Skeletal muscle satellite cell (primary cell): ENCODE data around the gene GALC.

Experiments
- H3K27me3 ChIP-seq: 2 replicates; pipeline ENCODE4 v1.7.0; 2013; ENCODE audit warnings: low read length; ENCODE audit not compliant: control insufficient read depth, insufficient read depth
- H3K36me3 ChIP-seq: 2 replicates; pipeline ENCODE4 v1.7.0; 2013; ENCODE audit warnings: mild to moderate bottlenecking, control low read depth, low read length; ENCODE audit not compliant: insufficient read depth
- H3K4me1 ChIP-seq: 2 replicates; pipeline ENCODE4 v1.7.0; 2013; ENCODE audit warnings: low read length; ENCODE audit not compliant: control insufficient read depth, insufficient read depth
- H3K4me2 ChIP-seq: 2 replicates; pipeline ENCODE4 v1.7.0; 2013; ENCODE audit warnings: mild to moderate bottlenecking, low read length
- H3K4me3 ChIP-seq: 2 replicates; pipeline ENCODE4 v1.7.0; 2013; ENCODE audit warnings: low read length
- H3K9ac ChIP-seq: 2 replicates; pipeline ENCODE4 v1.7.0; 2013; ENCODE audit warnings: mild to moderate bottlenecking, low read depth, low read length, moderate library complexity
- H3K9me3 ChIP-seq: replicated peaks from 2 replicates; pipeline ENCODE4 v1.7.0; 2013; ENCODE audit warnings: mild to moderate bottlenecking, control low read depth, low read length

The GALC gene

GRCh38 chr14:87940894-87941293 is 52.1 kb downstream of the GALC start:
- Histone ChIP-seq H3K36me3 (no peaks in the 10 kb centered on the region), H3K4me3 (no peak overlapping the region), H3K27me3 (no peaks in the 10 kb centered on the region)

GRCh38 chr14:87940382-87940781 is 52.6 kb downstream of the GALC start:
- no peaks in the 10 kb centered on the region for H3K4me1 ChIP-seq
- no peaks in the 10 kb centered on the region for H3K36me3 ChIP-seq
- H3K4me3 ChIP-seq, result no peak overlapping the region
- H3K9ac ChIP-seq, result no peak overlapping the region
- H3K9me3 ChIP-seq, result no peaks in the 10 kb centered on the region
- H3K27me3 ChIP-seq, result no peaks in the 10 kb centered on the region
- no peak overlapping the region for H3K4me2 ChIP-seq

More at GRCh38 chr14:87940894-87941293, 52.1 kb downstream of the GALC start:
- H3K4me1 ChIP-seq, result no peaks in the 10 kb centered on the region
- no peak overlapping the region for H3K9ac ChIP-seq
- H3K9me3 ChIP-seq, result no peaks in the 10 kb centered on the region
- no peak overlapping the region for H3K4me2 ChIP-seq

DNA sequence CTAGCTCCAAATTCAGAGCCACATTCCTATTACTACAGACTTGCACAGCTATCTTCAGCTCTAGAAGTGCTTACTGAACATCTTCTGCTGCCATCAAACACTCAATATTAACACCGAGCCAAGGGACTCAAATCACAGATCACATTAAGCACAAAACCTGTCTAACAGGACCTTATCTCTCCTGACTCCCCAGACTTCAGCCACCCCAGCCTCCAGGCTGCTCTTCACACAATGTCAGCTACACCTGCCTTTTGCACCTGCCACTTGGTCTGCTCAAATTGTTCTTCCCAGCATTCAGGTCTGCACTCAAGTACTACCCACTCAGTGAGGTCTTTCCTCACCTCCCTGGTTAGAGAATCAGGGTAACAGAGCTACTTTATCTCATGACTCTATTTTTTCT is 57.1 kb downstream of the GALC start:
- Histone ChIP-seq H3K36me3 (no peaks in the 10 kb centered on the region), H3K9ac (no peak overlapping the region), H3K4me1 (no peaks in the 10 kb centered on the region), H3K9me3 (no peaks in the 10 kb centered on the region), H3K4me3 (no peak overlapping the region), H3K27me3 (no peaks in the 10 kb centered on the region), H3K4me2 (no peak overlapping the region)

DNA sequence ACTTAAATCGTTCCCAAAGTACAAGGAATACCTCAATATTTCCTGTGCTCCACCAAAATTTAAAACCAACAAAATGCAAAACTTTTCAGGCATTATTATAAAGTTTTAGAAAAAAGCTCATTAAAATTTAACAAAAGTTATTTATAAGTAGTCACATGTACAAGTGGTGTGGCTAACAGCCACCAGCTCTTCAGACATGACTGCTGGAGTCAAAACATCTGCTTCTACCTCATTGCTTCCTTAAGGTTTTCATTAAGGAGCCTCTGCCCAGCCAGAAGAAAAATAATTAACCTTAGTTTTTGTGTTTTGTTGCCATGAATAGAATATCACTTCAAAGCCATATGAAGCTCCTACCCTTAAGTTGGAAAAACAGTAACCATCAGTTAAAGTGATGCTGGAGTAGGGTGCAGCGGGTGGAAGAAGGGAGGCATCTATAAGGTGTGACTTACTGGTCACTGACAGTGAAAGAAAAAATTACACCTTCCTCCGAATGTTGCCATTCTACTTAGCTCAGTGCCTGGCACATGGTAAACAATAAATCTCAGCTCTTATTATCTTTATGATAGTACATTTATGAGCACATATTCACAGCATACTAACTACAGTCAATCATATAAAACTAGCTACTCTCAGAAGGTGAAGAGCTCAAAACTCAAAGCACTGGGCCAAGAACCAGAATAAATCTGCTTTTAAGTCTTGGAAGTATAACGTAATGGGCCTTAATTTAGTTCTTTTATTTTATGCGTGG is 57.7 kb downstream of the GALC start:
- H3K36me3 ChIP-seq, result no peaks in the 10 kb centered on the region
- no peaks in the 10 kb centered on the region for H3K4me1 ChIP-seq
- no peaks in the 10 kb centered on the region for H3K9me3 ChIP-seq
- no peaks in the 10 kb centered on the region for H3K27me3 ChIP-seq
- no peak overlapping the region for H3K4me3 ChIP-seq
- no peak overlapping the region for H3K4me2 ChIP-seq
- no peak overlapping the region for H3K9ac ChIP-seq

DNA sequence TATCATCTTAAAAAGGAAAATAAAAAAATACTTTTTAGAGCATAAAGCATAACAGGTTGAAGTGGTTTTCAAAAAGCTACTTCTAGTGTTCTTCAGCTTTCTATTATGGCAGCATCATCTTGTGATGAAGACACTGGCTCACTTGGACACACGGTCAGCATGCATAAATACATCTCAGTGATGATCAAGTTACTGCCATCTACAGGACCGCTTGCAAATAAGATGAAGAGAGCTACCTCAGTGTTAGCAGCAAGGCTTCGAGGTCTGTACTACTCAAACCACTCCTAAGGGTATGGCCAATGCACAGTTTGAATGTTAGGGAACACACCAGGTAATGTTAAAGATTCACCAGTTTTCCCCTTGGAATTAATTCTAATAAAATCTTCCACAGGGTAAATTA is 58.8 kb downstream of the GALC start:
- Histone ChIP-seq H3K27me3 (no peaks in the 10 kb centered on the region), H3K36me3 (no peaks in the 10 kb centered on the region), H3K9me3 (no peaks in the 10 kb centered on the region), H3K4me1 (no peaks in the 10 kb centered on the region), H3K4me3 (no peak overlapping the region), H3K9ac (no peak overlapping the region), H3K4me2 (no peak overlapping the region)

GRCh38 chr14:87916886-87917275 is 76.1 kb downstream of the GALC start:
- no peaks in the 10 kb centered on the region for H3K36me3 ChIP-seq
- H3K4me2 ChIP-seq, result no peak overlapping the region
- H3K9me3 ChIP-seq, result no peaks in the 10 kb centered on the region
- no peak overlapping the region for H3K4me3 ChIP-seq
- H3K9ac ChIP-seq, result no peak overlapping the region
- H3K27me3 ChIP-seq, result no peaks in the 10 kb centered on the region
- no peaks in the 10 kb centered on the region for H3K4me1 ChIP-seq

DNA sequence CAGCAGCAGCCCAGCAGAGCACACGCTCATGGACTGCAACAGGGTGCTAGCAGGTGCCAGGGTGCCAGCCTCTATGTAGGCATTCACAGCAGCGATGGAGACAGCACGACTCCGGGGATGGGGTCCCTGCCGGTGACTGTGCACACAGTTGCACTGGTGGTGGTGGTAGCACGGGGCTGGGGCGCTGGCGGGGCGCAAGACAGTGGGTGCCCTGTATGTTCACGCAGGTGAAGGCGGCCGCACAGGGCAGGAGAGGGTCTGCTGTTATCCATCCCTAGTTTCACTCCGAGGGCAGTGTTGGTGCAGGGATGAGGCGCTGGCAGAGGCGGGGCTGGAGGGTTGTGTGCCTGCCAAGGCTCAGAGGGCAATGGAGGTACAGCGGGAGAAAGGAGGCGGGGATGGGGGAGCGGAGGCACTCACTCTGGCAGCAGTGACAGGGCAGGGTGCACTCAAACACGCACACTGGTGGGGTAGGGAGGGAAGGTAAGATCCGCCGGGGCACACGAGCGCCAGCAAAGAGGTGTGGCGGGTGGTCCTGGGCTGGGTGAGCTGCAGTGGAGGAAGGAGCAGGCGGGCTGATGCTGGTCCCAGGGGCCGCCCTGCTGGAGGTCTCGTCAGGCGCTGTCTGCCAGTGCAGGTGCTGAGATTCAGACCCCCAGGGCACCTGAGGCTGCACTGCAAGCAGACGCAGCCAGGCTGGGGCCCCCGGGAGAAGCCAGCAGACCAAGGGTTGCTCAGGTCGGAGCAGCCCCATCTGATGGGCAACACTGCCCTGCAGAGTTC is 76.7 kb downstream of the GALC start:
- no peaks in the 10 kb centered on the region for H3K9me3 ChIP-seq
- H3K36me3 ChIP-seq, result no peaks in the 10 kb centered on the region
- H3K4me3 ChIP-seq, result no peak overlapping the region
- no peaks in the 10 kb centered on the region for H3K27me3 ChIP-seq
- H3K9ac ChIP-seq, result no peak overlapping the region
- no peak overlapping the region for H3K4me2 ChIP-seq
- H3K4me1 ChIP-seq, result no peaks in the 10 kb centered on the region

DNA sequence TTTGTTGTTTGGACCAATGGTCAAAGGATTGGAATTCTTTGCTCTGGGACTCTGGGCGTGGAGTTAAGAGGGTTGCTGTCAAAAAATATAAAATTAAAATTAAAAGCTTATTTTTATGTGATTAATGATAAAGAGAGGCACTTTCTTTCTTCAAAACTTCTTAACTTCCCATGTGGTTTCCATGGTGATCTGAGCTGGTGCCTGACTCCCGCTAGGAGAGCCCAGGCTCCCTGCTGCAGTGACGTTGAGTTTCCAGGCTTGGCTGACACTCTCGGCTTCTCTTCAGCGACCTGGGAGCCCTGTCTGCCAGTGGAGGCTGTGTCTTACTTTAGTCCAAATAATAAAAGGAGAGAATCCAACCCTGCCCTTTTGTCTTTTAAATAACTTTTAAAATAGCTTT is 84.4 kb downstream of the GALC start:
- Histone ChIP-seq H3K4me2 (no peak overlapping the region), H3K4me1 (no peaks in the 10 kb centered on the region), H3K36me3 (no peaks in the 10 kb centered on the region), H3K4me3 (no peak overlapping the region), H3K9ac (no peak overlapping the region), H3K9me3 (no peaks in the 10 kb centered on the region), H3K27me3 (no peaks in the 10 kb centered on the region)

- H3K4me1 ChIP-seq, result no peaks in the 10 kb centered on the region
- no peak overlapping the region for H3K4me3 ChIP-seq
- H3K9me3 ChIP-seq, result no peaks in the 10 kb centered on the region
- H3K36me3 ChIP-seq, result no peaks in the 10 kb centered on the region
- no peak overlapping the region for H3K4me2 ChIP-seq
- no peak overlapping the region for H3K9ac ChIP-seq
- H3K27me3 ChIP-seq, result no peaks in the 10 kb centered on the region
Measured at GRCh38 chr14:87901652-87902051, 91.3 kb downstream of the GALC start.

- Histone ChIP-seq H3K4me1 (no peaks in the 10 kb centered on the region), H3K4me2 (no peak overlapping the region), H3K9ac (no peak overlapping the region), H3K9me3 (no peaks in the 10 kb centered on the region), H3K36me3 (no peaks in the 10 kb centered on the region), H3K27me3 (no peaks in the 10 kb centered on the region), H3K4me3 (no peak overlapping the region)
Measured at GRCh38 chr14:87901236-87901635, 91.7 kb downstream of the GALC start.

DNA sequence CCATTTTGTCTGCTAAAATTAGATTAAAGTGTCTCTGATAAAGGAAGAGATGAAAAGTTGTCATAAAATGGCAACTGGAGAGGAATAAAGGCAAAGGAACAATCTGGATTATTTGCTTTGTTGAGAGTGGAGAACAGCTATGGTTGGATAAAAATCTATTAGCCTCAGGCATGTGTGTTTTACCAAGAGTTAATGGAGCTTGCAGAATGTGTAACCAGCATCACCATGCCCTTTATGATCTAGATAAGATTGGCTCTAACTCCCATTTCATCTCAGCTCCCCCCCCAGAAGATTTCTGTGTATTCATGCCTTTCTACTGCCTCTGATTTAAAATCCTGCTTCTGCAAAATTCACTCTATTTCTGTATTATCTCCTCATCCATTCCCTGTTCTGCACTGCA is 93.8 kb downstream of the GALC start:
- Histone ChIP-seq H3K9me3 (no peaks in the 10 kb centered on the region), H3K27me3 (no peaks in the 10 kb centered on the region), H3K36me3 (no peaks in the 10 kb centered on the region), H3K9ac (no peak overlapping the region), H3K4me3 (no peak overlapping the region), H3K4me2 (no peak overlapping the region), H3K4me1 (no peaks in the 10 kb centered on the region)

GRCh38 chr14:87898301-87898700 is 94.7 kb downstream of the GALC start:
- H3K9ac ChIP-seq, result no peak overlapping the region
- H3K4me3 ChIP-seq, result no peak overlapping the region
- no peaks in the 10 kb centered on the region for H3K4me1 ChIP-seq
- no peaks in the 10 kb centered on the region for H3K9me3 ChIP-seq
- no peaks in the 10 kb centered on the region for H3K27me3 ChIP-seq
- H3K4me2 ChIP-seq, result no peak overlapping the region
- no peaks in the 10 kb centered on the region for H3K36me3 ChIP-seq
